Left lung (tissue), 10 donors: ENCODE results near the gene RAB35. TPM values are rescaled to one million over a fixed set of nuclear protein-coding genes. Genes with fewer than 3 reads are reported as not detected.

ENCODE experiments used
- ATAC-seq: fragments of 200-7000 bp; cut with Tn5 transposase; one replicate; pipeline ENCODE4 v1.9.1; 2020; ENCODE audit warnings: moderate library complexity
- DNase-seq, 4 donors: peaks; one replicate each; pipeline ENCODE4 v3.0.0-alpha.2; 2013 to 2020
- H3K27ac ChIP-seq, 2 donors: fragments of 200-600 bp; sonication (generic) in 1 of 2; one replicate each; pipeline versions ENCODE4 v1.5.0 to v1.8.0; 2020 to 2021
- H3K27me3 ChIP-seq, 2 donors: fragments of 200-600 bp; sonication (generic) in 1 of 2; one replicate each; pipeline versions ENCODE4 v1.5.0 to v1.8.0; 2020 to 2021
- H3K36me3 ChIP-seq, 2 donors: fragments of 200-600 bp; sonication (generic) in 1 of 2; one replicate each; pipeline versions ENCODE4 v1.5.0 to v1.8.0; 2020 to 2021
- H3K4me1 ChIP-seq, 2 donors: fragments of 200-600 bp; one replicate each; pipeline ENCODE4 v1.8.0; 2021
- H3K4me3 ChIP-seq, 2 donors: fragments of 200-600 bp; sonication (generic) in 1 of 2; one replicate each; pipeline versions ENCODE4 v1.5.0 to v1.8.0; 2020 to 2021; ENCODE audit warnings: mild to moderate bottlenecking in 1 of 2
- H3K9me3 ChIP-seq, 2 donors: fragments of 200-600 bp; sonication (generic) in 1 of 2; one replicate each; pipeline versions ENCODE4 v1.5.0 to v1.8.0; 2020 to 2021
- intact Hi-C, 2 donors: fragments of 100-400 bp; cut with DNase I; formaldehyde crosslinking; loops; one replicate each; pipeline versions ENCODE4 v1.11.2 to v1.14.2; 2022
- polyA plus RNA-seq, 6 donors: library from polyadenylated mRNA; unstranded; fragments of 120-200 nt; gene quantifications; one replicate each; pipeline ENCODE4 v1.2.1, GENCODE V29; 2013; ENCODE audit not compliant: insufficient read length in 6 of 6
- total RNA-seq, 2 donors: library from RNA; stranded (reverse); fragmentation: NEBNext Ultra II Directional; extraction: Animal tissue kit (Norgen Biotek cat#: 25700); gene quantifications; one replicate each; pipeline ENCODE4 v1.2.1, GENCODE V29; 2021
- TF ChIP-seq, protein P1 (sequence below), 2 donors: fragments of 200-600 bp; sonication (generic) in 1 of 2; IDR thresholded peaks; one replicate each; pipeline versions ENCODE4 v1.5.0 to v1.8.0; 2021; ENCODE audit warnings: antibody characterized with exemption in 2 of 2
- donor health status: DM: no; HTN: yes; CAD: no.
- donor health status: DM: no; HTN: no; CAD: no.

Gene RAB35
- total and polyA plus RNA-seq, 8 donors, result 35.1 to 54.2 (median 39.2) TPM

DNA sequence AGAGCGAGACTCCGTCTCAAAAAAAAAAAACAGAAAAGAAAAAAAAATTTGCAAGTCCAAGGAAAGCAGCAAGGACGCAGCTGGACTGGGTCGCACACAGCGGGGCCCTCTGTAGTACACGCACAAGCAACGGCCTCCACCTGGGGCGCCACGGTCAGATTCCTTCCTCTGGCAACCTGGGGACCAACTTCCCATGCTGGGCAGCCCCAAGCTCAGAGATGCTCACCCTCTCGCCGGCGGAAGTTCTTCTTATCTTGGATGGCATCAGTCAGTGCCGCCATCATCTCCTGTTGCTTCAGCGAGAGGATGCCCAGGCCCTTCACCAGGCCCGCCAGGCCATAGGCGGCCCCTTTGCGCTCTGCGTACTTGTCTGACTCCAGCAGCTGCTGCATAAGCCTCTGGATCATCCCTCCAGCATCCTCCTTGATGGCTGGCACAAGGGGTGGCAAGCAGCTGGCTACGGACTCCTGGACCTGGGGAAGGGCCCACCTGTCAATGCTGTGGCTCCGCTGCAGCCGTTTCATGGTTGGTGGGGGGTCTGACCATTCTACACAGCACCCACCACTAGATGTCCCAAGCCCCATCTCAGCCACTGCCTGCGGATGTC is 34.5 kb upstream of the RAB35 start:
- Histone ChIP-seq H3K4me3 (no peak overlapping the region), H3K4me1 (no peaks in the 10 kb centered on the region), H3K36me3 (peaks cover 0 to 97% of the 10 kb centered on the region in 2 donors), H3K9me3 (no peaks in the 10 kb centered on the region), H3K27ac (no peak overlapping the region), H3K27me3 (no peaks in the 10 kb centered on the region)
- intact Hi-C loops, result no loop called here
- ATAC-seq (no peak), DNase-seq (no peak)
- TF ChIP-seq, protein P1, sequence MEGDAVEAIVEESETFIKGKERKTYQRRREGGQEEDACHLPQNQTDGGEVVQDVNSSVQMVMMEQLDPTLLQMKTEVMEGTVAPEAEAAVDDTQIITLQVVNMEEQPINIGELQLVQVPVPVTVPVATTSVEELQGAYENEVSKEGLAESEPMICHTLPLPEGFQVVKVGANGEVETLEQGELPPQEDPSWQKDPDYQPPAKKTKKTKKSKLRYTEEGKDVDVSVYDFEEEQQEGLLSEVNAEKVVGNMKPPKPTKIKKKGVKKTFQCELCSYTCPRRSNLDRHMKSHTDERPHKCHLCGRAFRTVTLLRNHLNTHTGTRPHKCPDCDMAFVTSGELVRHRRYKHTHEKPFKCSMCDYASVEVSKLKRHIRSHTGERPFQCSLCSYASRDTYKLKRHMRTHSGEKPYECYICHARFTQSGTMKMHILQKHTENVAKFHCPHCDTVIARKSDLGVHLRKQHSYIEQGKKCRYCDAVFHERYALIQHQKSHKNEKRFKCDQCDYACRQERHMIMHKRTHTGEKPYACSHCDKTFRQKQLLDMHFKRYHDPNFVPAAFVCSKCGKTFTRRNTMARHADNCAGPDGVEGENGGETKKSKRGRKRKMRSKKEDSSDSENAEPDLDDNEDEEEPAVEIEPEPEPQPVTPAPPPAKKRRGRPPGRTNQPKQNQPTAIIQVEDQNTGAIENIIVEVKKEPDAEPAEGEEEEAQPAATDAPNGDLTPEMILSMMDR (IDR thresholded peaks at IDR 0.05), result no peak

DNA sequence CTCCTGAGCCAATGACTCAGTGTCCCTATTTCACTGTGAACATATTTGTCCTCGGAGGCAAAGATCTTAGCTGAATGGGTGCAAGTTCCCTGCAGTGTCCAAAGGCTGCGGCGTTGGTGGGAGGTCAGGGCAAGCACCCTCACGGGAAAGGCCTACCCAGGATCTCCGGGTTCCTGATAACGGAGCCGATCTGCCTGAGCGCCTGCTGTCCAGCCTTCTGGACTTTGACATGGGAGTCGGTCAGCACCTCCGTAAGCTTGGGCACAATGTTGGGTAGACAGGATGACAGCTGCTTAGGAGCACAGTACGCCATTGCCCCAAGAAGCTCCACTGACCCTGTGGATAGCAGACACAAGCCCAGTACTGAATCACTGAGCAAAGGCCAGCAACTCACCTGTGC is 31.5 kb upstream of the RAB35 start:
- H3K4me3 ChIP-seq, result no peak overlapping the region
- no peaks in the 10 kb centered on the region for H3K4me1 ChIP-seq
- H3K9me3 ChIP-seq, result no peaks in the 10 kb centered on the region
- DNase-seq (no peak), ATAC-seq (no peak)
- H3K27me3 ChIP-seq, result no peaks in the 10 kb centered on the region
- TF ChIP-seq, protein P1 (IDR thresholded peaks at IDR 0.05), result no peak
- intact Hi-C loops, result no loop called here
- no peak overlapping the region for H3K27ac ChIP-seq
- H3K36me3 ChIP-seq, result peaks cover 0 to 97% of the 10 kb centered on the region in 2 donors

DNA sequence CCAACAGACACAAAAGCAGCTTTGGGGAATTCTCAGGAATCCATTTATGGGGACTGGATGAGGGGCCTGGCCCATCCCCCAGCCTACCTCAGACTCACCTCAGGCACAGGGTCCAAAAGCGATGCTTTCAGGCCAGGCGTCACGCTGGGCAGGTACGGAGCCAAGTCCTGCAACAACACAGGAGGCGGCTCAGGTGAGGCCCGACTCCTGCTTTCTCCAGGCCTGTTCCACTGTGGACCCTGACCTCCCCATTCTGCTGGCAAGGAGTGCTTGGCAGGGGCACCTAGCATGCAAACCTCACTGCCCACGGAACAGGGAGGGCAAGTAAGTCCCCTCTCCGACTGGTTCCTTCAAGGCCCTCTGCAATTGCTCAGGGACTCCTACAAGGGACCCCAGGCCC is 28.6 kb upstream of the RAB35 start:
- H3K9me3 ChIP-seq, result no peaks in the 10 kb centered on the region
- no peak overlapping the region for H3K4me3 ChIP-seq
- H3K36me3 ChIP-seq, result peaks cover 0 to 100% of the 10 kb centered on the region in 2 donors
- ATAC-seq (no peak), DNase-seq (no peak)
- intact Hi-C loops, result no loop called here
- H3K4me1 ChIP-seq, result no peaks in the 10 kb centered on the region
- TF ChIP-seq, protein P1 (IDR thresholded peaks at IDR 0.05), result no peak
- H3K27me3 ChIP-seq, result no peaks in the 10 kb centered on the region
- H3K27ac ChIP-seq, result no peak overlapping the region

DNA sequence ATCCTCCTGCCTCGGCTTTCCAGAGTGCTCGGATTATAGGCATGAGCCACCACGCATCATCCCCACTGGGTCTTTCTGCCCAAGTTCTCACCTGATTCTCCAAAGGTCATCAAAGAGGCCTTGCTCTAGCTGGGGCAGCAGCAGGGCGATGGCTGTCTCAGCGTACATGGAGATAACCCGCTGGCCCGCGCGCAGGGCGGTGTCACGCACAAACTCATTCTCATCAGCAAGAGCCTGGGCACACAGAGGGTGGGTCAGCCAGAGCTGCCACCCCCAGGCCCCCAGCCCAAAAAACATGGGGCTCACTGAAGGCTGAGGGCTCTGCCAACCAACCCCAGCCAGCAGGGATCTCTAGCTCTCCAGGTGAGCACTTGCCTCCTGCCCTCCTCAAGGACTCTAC is 27.7 kb upstream of the RAB35 start:
- no peaks in the 10 kb centered on the region for H3K4me1 ChIP-seq
- no peaks in the 10 kb centered on the region for H3K9me3 ChIP-seq
- DNase-seq (no peak), ATAC-seq (no peak)
- H3K4me3 ChIP-seq, result no peak overlapping the region
- no peak overlapping the region for H3K27ac ChIP-seq
- peaks cover 0 to 100% of the 10 kb centered on the region in 2 donors for H3K36me3 ChIP-seq
- TF ChIP-seq, protein P1 (IDR thresholded peaks at IDR 0.05), result no peak
- intact Hi-C loops, result no loop called here
- no peaks in the 10 kb centered on the region for H3K27me3 ChIP-seq

DNA sequence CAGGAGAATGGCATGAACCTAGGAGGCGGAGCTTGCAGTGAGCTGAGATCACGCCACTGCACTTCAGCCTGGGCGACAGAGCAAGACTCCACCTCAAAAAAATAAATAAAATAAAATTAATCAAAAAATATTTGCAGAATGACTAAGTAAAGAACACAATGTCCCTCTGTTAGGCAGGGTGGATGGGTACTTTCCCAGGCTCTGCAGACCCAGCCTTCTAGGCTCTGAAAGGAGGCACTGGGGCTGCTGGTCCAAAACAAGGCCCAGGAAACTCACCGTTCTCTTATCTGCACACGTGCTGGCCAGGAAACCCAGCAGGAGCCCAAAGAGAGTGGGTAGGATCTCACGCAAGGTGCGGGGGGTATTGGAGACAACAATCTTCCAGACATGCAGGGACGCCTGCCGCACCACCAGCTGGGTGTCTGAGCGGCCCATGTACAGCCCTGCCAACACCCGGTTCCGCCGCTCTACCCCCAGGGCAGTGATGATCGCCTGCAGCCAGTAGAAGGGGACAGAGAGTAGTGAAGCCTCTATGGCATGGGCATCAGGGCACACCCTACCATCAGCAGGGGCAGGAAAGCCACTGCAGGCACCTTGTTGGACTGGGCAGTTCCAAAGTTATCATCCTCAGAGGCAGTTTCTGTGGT is 25.8 kb upstream of the RAB35 start:
- no peak for DNase-seq
- H3K9me3 ChIP-seq, result no peaks in the 10 kb centered on the region
- no peak overlapping the region for H3K4me3 ChIP-seq
- H3K36me3 ChIP-seq, result peaks cover 0 to 100% of the 10 kb centered on the region in 2 donors
- H3K27ac ChIP-seq, result no peak overlapping the region
- TF ChIP-seq, protein P1 (IDR thresholded peaks at IDR 0.05), result no peak
- no peak for ATAC-seq
- H3K4me1 ChIP-seq, result no peaks in the 10 kb centered on the region
- intact Hi-C loops, result no loop called here
- no peaks in the 10 kb centered on the region for H3K27me3 ChIP-seq
